B cell (primary cell): ENCODE measurements around the gene CLIP4.

Source experiments
- EZH2 ChIP-seq: IDR thresholded peaks from 2 replicates; pipeline ENCODE4 v1.6.1; 2012; ENCODE audit warnings: borderline replicate concordance, low read depth, mild to moderate bottlenecking, moderate library complexity, low read length; ENCODE audit not compliant: insufficient read depth, poor library complexity, severe bottlenecking
- TF ChIP-seq, protein P1 (sequence below): fragments of 200-600 bp; IDR thresholded peaks from one replicate; pipeline ENCODE4 v1.8.0; 2022; ENCODE audit warnings: antibody characterized with exemption, mild to moderate bottlenecking

DNA sequence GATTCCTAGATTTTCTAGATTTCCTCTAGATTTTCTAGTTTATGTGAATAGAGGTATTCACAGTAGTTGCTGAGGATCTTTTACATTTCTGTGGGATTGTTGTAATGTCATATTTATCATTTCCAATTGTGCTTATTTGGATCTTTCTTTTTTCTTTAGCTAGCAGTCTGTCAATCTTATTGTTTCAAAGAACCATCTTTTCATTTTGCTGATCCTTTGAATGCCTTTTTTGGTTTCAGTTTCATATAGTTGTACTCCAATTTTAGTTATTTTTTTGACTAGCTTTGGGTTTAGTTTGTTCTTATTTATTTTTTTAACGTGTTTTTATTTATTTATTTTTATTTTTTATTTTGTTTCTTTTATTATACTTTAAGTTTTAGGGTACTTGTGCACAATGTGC, 24.5 kb downstream of the CLIP4 start:
- TF ChIP-seq, protein P1, sequence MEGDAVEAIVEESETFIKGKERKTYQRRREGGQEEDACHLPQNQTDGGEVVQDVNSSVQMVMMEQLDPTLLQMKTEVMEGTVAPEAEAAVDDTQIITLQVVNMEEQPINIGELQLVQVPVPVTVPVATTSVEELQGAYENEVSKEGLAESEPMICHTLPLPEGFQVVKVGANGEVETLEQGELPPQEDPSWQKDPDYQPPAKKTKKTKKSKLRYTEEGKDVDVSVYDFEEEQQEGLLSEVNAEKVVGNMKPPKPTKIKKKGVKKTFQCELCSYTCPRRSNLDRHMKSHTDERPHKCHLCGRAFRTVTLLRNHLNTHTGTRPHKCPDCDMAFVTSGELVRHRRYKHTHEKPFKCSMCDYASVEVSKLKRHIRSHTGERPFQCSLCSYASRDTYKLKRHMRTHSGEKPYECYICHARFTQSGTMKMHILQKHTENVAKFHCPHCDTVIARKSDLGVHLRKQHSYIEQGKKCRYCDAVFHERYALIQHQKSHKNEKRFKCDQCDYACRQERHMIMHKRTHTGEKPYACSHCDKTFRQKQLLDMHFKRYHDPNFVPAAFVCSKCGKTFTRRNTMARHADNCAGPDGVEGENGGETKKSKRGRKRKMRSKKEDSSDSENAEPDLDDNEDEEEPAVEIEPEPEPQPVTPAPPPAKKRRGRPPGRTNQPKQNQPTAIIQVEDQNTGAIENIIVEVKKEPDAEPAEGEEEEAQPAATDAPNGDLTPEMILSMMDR, result no peak
- TF ChIP-seq EZH2, result no peak
